Fibroblast of lung (primary cell): Measurements from ENCODE around the gene ACOXL. TPM values are rescaled to one million over a fixed set of nuclear protein-coding genes. Genes with fewer than 3 reads are reported as not detected.
A peak's percentile ranks its signal among the peaks of the same experiment; 100 is the strongest.

Experiments
- DNase-seq, 2 donors: peaks; one replicate each; pipeline versions ENCODE4 v3.0.0 to v3.0.0-alpha.2; 2010; ENCODE audit warnings: low read depth in 2 of 2
- H2AFZ ChIP-seq: 2 replicates; pipeline ENCODE4 v1.5.1; 2012; ENCODE audit warnings: low read length, control low read depth, inconsistent platforms
- H3K27ac ChIP-seq: 2 replicates; pipeline ENCODE4 v1.5.1; 2011; ENCODE audit warnings: low read length, control low read depth; ENCODE audit not compliant: insufficient read depth
- H3K27me3 ChIP-seq: 2 replicates; pipeline ENCODE4 v1.5.1; 2011; ENCODE audit warnings: mild to moderate bottlenecking, low read length; ENCODE audit not compliant: control insufficient read depth, insufficient read depth
- H3K36me3 ChIP-seq: 2 replicates; pipeline ENCODE4 v1.5.1; 2011; ENCODE audit warnings: low read length; ENCODE audit not compliant: control insufficient read depth, insufficient read depth
- H3K4me1 ChIP-seq: 2 replicates; pipeline ENCODE4 v1.5.1; 2011; ENCODE audit warnings: low read length; ENCODE audit not compliant: control insufficient read depth, insufficient read depth; ENCODE audit errors: extremely low read depth
- H3K4me2 ChIP-seq: 2 replicates; pipeline ENCODE4 v1.5.1; 2011; ENCODE audit warnings: low read length, control low read depth; ENCODE audit not compliant: insufficient read depth; ENCODE audit errors: extremely low read depth
- H3K4me3 ChIP-seq, 4 experiments: fragments of 200-600 bp in 1 of 4; sonication (generic) in 1 of 4; replicated peaks in 1 of 4; 2 replicates each; pipeline ENCODE4 v1.5.1; 2011 to 2016; ENCODE audit warnings: low read length in 4 of 4, low read depth in 3 of 4, mild to moderate bottlenecking in 3 of 4, control low read depth in 2 of 4, inconsistent platforms in 1 of 4, mixed read lengths in 1 of 4; ENCODE audit not compliant: insufficient read depth in 1 of 4; ENCODE audit errors: control extremely low read depth in 1 of 4
- H3K79me2 ChIP-seq: 2 replicates; pipeline ENCODE4 v1.5.1; 2012; ENCODE audit warnings: mild to moderate bottlenecking, low read length, inconsistent platforms; ENCODE audit not compliant: control insufficient read depth, insufficient read depth
- H3K9ac ChIP-seq: 2 replicates; pipeline ENCODE4 v1.5.1; 2011; ENCODE audit warnings: mild to moderate bottlenecking, low read length, control low read depth; ENCODE audit not compliant: insufficient read depth
- H3K9me3 ChIP-seq: 2 replicates; pipeline ENCODE4 v1.5.1; 2012; ENCODE audit warnings: low read depth, low read length; ENCODE audit not compliant: control insufficient read depth, insufficient read depth
- H4K20me1 ChIP-seq: 2 replicates; pipeline ENCODE4 v1.5.1; 2011; ENCODE audit warnings: low read length; ENCODE audit not compliant: control insufficient read depth, insufficient read depth; ENCODE audit errors: extremely low read depth
- CTCF ChIP-seq, 2 donors: IDR thresholded peaks in 1 of 2; conservative IDR thresholded peaks in 1 of 2; 1 replicate in 1 of 2; 2 replicates in 1 of 2; pipeline ENCODE4 v1.5.1; 2011 to 2012; ENCODE audit warnings: low read length in 2 of 2, control low read depth in 1 of 2, inconsistent platforms in 1 of 2, low read depth in 1 of 2, mild to moderate bottlenecking in 1 of 2
- EZH2 ChIP-seq: IDR thresholded peaks from 2 replicates; pipeline ENCODE4 v1.5.1; 2012; ENCODE audit warnings: low read length, control low read depth, mild to moderate bottlenecking; ENCODE audit errors: missing control alignments
- polyA plus RNA-seq, 2 donors: library from polyadenylated mRNA; depleted of rRNA in 1 of 2; stranded (reverse) in 1 of 2; unstranded in 1 of 2; fragments of >200 nt; gene quantifications; 2 replicates each; pipeline ENCODE4 v1.2.1, GENCODE V29; 2011 to 2012; ENCODE audit warnings: missing spikeins in 1 of 2
- total RNA-seq: library from RNA; depleted of rRNA; stranded (reverse); fragments of >200 nt; gene quantifications from 2 replicates; pipeline ENCODE4 v1.2.1, GENCODE V29; 2014

Gene ACOXL
- total and polyA plus RNA-seq, 2 donors (not counting 1 experiment from before 2014, with no cell fraction given), result not detected

GRCh38 chr2:110992886-110993285 is 260.5 kb downstream of the ACOXL start:
- Histone ChIP-seq H3K27ac (no peak overlapping the region), H3K27me3 (peaks cover 16% of the 10 kb centered on the region), H3K4me1 (no peaks in the 10 kb centered on the region), H3K4me2 (no peak overlapping the region), H4K20me1 (no peaks in the 10 kb centered on the region), H2AFZ (no peak overlapping the region), H3K9me3 (no peaks in the 10 kb centered on the region), H3K79me2 (no peaks in the 10 kb centered on the region), H3K9ac (no peak overlapping the region), H3K36me3 (no peaks in the 10 kb centered on the region), H3K4me3 (no peak overlapping the region)
- no peak for TF ChIP-seq CTCF (conservative IDR thresholded peaks at IDR 0.05 in 1 of 2, IDR thresholded peaks at IDR 0.05 in 1 of 2; ENCODE audit: low read depth in 1 of 2, low read length in 2 of 2)
- TF ChIP-seq EZH2, result no peak
- DNase-seq, result no peak

- Histone ChIP-seq H3K4me3 (no peak overlapping the region), H3K27ac (no peak overlapping the region), H3K9me3 (no peaks in the 10 kb centered on the region), H3K36me3 (no peaks in the 10 kb centered on the region), H4K20me1 (no peaks in the 10 kb centered on the region), H3K27me3 (peaks cover 16% of the 10 kb centered on the region), H2AFZ (no peak overlapping the region), H3K9ac (no peak overlapping the region), H3K4me2 (no peak overlapping the region), H3K4me1 (no peaks in the 10 kb centered on the region), H3K79me2 (no peaks in the 10 kb centered on the region)
- DNase-seq, result peak; percentile 3 to 4
- TF ChIP-seq CTCF (conservative IDR thresholded peaks at IDR 0.05 in 1 of 2, IDR thresholded peaks at IDR 0.05 in 1 of 2; ENCODE audit: low read depth in 1 of 2, low read length in 2 of 2), result no peak
- TF ChIP-seq EZH2, result no peak
Observed at GRCh38 chr2:110993557-110994231, 261.3 kb downstream of the ACOXL start.

GRCh38 chr2:110994250-110994961 is 262.0 kb downstream of the ACOXL start:
- no peak overlapping the region for H2AFZ ChIP-seq
- peak in 1 of 2 donors; percentile 17 for DNase-seq
- H3K9me3 ChIP-seq, result no peaks in the 10 kb centered on the region
- no peak for TF ChIP-seq CTCF (conservative IDR thresholded peaks at IDR 0.05 in 1 of 2, IDR thresholded peaks at IDR 0.05 in 1 of 2; ENCODE audit: low read depth in 1 of 2, low read length in 2 of 2)
- no peak for TF ChIP-seq EZH2
- peaks cover 16% of the 10 kb centered on the region for H3K27me3 ChIP-seq
- H4K20me1 ChIP-seq, result no peaks in the 10 kb centered on the region
- no peak overlapping the region for H3K4me2 ChIP-seq
- no peak overlapping the region for H3K4me3 ChIP-seq
- H3K4me1 ChIP-seq, result no peaks in the 10 kb centered on the region
- no peaks in the 10 kb centered on the region for H3K36me3 ChIP-seq
- no peaks in the 10 kb centered on the region for H3K79me2 ChIP-seq
- H3K27ac ChIP-seq, result no peak overlapping the region
- no peak overlapping the region for H3K9ac ChIP-seq
